PFSK-1 (cell line): Measurements from ENCODE around the gene PHACTR2.

ENCODE experiments used
- POLR2AphosphoS5 ChIP-seq: IDR thresholded peaks from 2 replicates; pipeline ENCODE4 v1.6.1; 2012; ENCODE audit warnings: low read depth, mild to moderate bottlenecking, control low read depth, low read length, moderate library complexity
- SIN3A ChIP-seq: IDR thresholded peaks from 2 replicates; pipeline ENCODE4 v1.6.1; 2012; ENCODE audit warnings: mild to moderate bottlenecking, low read length, moderate library complexity, borderline replicate concordance; ENCODE audit not compliant: insufficient read depth
- TF ChIP-seq, protein P1 (sequence below), 2 experiments: IDR thresholded peaks; 2 replicates each; pipeline versions ENCODE4 v1.6.1 to v1.8.0; 2011 to 2012; ENCODE audit warnings: low read depth in 2 of 2, low read length in 2 of 2, control low read depth in 1 of 2, inconsistent platforms in 1 of 2, mild to moderate bottlenecking in 1 of 2, moderate library complexity in 1 of 2; ENCODE audit not compliant: insufficient read depth in 1 of 2

DNA sequence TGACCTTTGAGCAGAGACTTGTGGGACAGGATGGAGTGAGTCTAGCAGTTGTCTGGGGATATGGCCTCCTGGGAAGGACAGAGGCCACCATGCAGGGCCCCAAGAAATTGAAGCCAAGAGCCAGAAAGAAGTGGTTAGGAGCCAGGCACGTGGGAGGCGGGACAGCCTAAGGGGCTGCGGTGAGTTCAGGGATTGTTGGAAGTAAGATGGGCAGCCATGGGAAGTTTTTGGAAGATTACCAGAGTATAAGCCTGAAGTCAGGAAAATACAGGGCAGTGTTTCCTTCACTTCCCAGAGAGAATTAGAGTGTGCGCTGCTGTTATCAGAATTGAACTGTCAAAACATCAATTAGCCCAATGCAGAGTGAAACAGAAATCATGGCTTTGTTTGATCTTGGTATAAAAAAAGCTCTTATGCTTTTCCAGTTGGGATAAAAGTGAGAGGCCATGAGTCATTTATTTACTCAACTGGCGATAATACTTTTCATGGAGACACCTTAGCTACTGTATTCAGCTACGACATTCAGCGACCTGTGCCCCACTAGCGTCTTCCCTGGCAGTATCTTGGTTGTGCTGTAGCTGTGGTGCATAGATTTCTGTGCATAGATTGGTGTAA is 66.9 kb downstream of the PHACTR2 start:
- TF ChIP-seq POLR2AphosphoS5 = no peak
- TF ChIP-seq, protein P1, sequence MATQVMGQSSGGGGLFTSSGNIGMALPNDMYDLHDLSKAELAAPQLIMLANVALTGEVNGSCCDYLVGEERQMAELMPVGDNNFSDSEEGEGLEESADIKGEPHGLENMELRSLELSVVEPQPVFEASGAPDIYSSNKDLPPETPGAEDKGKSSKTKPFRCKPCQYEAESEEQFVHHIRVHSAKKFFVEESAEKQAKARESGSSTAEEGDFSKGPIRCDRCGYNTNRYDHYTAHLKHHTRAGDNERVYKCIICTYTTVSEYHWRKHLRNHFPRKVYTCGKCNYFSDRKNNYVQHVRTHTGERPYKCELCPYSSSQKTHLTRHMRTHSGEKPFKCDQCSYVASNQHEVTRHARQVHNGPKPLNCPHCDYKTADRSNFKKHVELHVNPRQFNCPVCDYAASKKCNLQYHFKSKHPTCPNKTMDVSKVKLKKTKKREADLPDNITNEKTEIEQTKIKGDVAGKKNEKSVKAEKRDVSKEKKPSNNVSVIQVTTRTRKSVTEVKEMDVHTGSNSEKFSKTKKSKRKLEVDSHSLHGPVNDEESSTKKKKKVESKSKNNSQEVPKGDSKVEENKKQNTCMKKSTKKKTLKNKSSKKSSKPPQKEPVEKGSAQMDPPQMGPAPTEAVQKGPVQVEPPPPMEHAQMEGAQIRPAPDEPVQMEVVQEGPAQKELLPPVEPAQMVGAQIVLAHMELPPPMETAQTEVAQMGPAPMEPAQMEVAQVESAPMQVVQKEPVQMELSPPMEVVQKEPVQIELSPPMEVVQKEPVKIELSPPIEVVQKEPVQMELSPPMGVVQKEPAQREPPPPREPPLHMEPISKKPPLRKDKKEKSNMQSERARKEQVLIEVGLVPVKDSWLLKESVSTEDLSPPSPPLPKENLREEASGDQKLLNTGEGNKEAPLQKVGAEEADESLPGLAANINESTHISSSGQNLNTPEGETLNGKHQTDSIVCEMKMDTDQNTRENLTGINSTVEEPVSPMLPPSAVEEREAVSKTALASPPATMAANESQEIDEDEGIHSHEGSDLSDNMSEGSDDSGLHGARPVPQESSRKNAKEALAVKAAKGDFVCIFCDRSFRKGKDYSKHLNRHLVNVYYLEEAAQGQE (IDR thresholded peaks at IDR 0.05; ENCODE audit: insufficient read depth in 1 of 2, low read depth in 2 of 2, low read length in 2 of 2) = no peak
- TF ChIP-seq SIN3A = no peak
